Measurements from ENCODE around the gene SERPINI1.

Gene SERPINI1, protein sequence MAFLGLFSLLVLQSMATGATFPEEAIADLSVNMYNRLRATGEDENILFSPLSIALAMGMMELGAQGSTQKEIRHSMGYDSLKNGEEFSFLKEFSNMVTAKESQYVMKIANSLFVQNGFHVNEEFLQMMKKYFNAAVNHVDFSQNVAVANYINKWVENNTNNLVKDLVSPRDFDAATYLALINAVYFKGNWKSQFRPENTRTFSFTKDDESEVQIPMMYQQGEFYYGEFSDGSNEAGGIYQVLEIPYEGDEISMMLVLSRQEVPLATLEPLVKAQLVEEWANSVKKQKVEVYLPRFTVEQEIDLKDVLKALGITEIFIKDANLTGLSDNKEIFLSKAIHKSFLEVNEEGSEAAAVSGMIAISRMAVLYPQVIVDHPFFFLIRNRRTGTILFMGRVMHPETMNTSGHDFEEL

DNA sequence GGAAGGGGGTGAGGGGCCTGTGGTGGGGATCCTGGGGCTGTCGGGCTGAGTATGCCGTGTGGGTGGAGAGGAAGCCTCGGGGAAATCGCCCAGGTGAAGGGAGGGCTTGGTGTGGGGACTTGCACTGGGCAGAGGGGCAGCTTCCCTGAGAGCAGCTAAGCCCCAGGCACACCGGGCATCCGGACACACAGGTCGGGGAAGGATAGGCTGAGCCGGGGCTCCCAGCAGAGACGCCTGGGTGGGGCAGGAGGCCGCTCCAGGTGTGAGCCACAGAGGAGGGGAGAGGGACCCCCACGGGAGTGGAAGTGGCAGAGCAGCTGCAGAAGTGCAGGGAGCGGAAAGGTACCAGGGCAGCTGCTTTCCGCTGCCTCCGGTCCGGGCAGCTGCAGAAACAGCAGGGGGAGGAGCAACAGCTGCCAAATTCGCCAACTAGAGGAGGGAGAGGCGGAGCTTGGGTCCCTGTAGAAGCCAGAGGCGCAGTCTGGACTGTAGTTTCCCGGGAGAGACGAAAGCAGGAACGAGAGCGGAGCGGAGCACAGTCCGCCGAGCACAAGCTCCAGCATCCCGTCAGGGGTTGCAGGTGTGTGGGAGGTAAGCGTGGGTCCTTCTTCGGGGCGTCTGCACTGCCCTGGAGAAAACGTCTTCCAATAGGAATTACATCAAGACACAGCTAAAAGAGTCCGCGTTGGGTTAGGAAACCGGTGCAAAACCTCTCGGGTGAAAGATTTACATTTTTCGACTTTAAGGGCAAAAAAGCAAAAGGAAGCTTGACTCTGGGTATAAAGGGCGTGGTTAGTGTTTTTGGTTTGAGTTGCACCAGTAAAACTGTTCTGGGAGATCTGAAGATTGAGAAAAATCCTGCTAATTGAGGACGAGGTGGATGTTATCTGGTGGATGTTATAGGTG lies at the start of gene SERPINI1:
TSS of gene SERPINI1 (plus strand) at position 489 of the 906 bp plus-strand sequence. CDS start 53,408 bp downstream, outside the sequence.
- DNase-seq (ENCODE audit: low spot score), result peak; percentile 86

DNA sequence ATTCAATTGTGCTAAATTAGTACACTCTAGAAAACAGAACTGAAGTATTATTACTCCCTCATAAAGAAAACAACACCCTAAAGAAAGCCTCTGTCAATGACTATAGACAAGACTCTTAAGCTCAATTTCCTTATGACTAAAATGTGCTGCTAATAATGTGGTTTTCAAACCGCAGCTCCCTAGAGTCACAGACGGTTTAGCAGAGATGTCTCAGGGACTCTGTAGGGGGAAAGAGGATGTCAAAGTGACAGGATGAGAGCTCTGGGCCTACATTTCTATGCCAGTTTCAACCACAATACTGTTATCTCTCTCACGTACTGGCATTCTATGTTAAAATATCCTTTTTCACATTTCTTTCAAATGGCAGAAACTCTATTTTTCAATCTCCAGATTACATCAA lies 44.2 kb upstream of the SERPINI1 start:
- no peak for DNase-seq (ENCODE audit: low spot score)

DNA sequence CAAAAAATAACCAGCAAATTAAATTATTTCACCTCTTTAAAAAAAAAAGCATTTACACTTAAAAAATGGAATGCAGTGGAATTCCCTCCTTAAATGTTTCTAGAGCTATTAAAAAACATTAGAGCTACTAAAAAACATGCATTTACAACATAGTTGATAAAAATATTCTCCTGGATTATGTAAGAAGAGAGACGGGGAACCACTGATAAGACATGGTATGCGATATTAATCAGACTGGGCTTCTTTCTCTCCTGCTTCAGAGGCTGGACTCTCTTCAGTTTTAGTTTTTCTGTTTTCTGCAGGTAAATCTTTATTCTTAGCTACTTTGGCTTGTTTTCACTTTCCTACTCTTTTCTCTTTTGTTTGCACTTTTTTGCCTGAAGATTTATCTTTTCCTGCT lies 41.4 kb upstream of the SERPINI1 start:
- DNase-seq (ENCODE audit: low spot score), result no peak

DNA sequence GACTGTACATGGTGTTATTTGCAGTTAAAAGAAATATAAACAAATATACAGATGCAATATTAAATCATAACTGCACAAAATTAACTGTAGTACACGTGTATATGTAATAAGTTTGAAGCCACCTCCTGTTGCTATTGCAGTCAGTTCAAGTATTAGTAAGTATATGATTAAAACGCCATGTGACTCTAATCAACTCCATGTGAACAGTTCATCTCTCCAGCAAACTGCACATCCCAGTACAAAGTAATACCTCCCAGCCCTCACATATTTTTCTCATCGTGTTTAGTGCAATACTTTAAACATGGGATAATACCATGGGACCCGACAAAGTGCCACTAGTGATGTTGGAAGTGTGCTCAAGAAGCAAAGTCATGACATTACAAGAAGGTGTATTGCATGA lies 35.5 kb upstream of the SERPINI1 start:
- DNase-seq (ENCODE audit: low spot score), result no peak

DNA sequence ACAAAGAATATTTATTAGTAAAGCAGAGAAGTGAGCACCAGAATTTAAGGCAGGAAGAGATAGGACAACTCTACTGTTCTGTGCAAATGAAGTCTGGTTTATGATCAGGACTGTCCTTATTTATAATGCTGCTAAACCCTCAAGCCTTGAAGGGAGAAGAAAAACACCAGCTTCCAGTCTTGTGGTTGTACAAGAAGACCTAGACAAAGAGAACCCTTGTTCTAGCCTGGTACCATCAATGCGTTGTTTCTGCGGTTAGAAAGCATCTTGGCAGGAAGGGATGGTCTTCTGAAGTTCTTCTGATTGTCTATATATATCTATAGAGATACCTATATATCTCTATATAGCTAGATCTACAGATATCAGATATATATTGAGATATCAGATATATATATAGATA lies 34.6 kb upstream of the SERPINI1 start:
- no peak for DNase-seq (ENCODE audit: low spot score)

DNA sequence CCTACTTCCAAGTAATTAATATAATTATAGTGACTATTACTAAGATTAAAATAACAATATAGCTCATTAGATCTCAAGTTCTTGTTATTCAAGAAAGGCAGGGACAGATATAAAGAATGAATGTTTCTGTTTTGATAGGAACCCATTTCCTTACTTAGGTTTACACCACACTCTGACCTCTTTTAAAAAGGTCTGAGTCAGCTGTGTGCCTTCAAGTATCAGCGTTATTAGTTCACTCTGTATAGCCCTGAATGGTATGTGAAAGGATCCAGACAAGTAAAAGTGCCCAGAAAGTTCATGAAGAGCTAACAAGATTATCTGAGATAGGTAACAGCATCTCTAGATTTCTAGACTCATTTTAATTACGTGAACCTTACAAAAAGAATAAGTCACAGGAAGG lies 29.7 kb upstream of the SERPINI1 start:
- no peak for DNase-seq (ENCODE audit: low spot score)

DNA sequence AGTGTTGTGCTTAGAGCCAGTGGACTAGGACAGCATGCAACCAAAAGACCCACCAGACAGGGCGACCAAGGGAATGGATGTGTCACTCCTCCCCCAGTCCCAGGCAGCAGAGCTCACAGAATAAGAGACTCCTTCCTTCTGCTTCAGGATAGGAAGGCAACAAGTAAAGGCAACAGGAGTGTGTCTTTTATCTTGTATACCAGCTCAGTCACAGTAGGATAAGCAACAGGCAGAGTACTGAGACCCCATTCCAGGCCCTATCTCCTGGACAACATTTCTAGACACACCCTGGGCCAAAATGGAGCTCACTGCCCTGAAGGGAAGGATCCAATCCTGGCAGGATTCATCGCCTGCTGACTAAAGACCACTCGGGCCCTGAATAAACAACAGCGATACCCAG lies 25.8 kb upstream of the SERPINI1 start:
- no peak for DNase-seq (ENCODE audit: low spot score)

DNA sequence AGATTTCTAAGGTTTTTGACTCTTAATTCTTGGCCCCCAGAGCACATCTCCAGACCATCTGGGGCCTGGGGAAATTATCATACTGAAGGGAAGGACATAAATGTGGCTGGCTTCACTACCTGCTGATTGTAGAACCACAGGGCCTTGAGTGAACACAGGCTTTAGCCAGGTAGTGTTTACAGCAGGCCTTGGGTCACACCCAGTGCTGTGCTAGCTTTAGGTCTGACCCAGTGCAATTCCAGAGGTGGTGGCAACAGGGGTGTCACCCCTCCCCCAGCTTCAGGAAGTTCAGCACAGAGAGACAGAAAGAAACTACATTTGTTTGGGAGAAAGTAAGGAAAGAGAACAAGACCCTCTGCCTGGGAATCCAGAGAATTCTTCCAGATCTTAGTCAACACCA lies 25.0 kb upstream of the SERPINI1 start:
- DNase-seq (ENCODE audit: low spot score), result no peak

DNA sequence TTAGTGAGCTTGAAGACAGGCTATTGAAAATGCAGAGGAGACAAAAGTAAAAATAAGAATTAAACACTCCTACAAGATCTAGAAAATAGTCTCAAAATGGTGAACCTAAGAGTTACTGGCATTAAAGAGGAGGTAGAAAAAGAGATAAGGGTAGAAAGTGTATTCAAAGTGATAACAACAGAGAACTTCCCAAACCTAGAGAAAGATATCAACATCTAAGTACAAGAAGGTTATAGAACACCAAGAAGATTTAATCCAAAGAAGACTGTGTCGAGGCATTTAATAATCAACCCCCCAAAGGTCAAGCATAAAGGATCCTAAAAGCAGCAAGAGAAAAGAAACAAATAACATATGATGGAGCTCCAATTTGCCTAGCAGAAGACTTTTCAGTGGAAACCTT lies 24.1 kb upstream of the SERPINI1 start:
- DNase-seq (ENCODE audit: low spot score), result no peak

DNA sequence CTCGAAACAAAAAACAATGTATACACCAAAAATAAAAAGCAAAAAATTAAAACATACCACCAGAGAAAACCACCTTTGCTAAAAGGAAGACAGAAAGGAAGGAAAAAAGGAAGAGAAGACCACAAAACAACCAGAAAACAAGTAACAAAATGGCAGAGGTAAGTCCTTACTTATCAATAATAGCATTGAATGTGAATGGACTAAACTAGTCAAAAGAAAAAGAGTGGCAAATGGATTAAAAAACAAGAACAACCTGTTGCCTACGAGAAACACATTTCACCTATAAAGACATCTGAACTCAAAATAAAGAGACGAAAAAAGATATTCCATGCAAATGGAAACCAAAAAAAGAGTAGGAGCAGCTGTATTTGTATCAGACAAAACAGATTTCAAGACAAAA lies 23.1 kb upstream of the SERPINI1 start:
- DNase-seq (ENCODE audit: low spot score), result no peak

DNA sequence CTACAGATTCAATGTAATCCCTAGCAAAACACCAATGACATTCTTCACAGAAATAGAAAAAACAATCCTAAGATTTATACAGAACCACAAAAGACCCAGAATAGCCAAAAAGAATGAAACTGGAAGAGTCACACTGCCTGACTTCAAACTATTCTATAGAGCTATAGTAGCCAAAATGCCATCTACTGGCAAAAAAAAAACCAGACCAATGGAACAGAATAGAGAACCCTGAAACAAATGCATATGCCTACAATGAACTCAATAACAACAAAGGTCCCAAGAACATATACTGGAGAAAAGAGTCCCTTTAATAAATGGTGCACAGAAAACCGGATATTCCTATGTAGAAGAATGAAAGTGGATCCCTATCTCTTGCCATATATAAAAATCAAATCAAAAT lies 20.6 kb upstream of the SERPINI1 start:
- DNase-seq (ENCODE audit: low spot score), result no peak

DNA sequence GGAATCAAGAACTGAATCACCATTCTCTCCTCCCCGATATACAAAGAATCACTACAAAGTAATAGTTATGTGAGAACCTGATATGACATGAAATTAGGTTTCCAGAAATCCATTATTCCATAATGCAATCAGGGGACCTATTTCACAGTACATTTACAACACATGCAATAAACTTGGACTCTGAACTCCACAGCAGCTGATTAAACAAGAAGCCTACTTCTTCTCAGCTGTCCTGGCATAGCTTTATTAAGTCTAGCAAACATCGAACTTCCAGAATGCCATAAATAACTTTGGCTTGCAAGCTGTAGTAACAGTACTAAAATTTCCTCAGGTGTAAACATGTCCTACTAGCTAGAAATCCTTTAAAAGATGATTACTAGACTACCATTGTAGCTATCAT lies 18.6 kb upstream of the SERPINI1 start:
- DNase-seq (ENCODE audit: low spot score), result no peak

DNA sequence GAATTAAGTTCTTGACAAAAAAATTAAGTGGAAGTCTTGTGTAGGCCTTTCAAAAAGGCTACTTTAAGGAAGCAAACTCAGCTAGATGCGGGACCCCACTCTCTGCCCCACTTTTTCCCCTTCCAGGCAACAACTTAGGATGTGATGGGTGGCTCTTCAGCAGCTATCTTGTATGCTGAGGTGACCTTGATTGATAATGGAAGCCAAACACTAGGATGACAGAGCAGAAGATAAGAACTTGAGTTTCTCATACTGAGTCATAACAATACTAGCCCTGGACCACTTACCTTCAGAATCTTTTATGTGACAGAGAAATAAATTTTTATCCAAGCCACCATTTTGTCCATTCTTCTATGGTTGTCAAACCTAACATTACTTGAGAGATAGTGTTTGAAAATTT lies 16.9 kb upstream of the SERPINI1 start:
- no peak for DNase-seq (ENCODE audit: low spot score)

DNA sequence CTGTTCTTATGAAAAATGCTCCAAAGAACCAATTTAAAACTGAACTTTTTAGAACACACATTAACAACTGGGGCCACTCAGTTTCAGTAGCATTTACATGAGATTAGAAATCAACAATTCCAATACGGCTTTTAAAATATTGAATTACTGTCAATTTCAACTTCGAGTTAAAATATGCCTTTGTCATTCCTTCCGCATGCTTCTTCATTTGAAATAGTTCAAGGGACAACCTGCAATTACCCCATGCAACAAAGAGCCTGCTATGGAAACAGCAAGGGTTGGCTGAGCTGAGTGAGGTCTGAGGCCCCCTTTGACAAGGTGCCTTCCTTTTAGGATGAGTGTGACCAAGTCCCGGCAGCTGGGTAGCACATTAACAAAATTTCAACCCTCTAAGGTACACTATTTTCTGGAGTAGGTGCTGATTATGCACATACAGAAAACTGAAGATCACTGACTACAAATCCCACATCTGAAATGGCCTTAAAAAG lies 12.5 kb upstream of the SERPINI1 start:
- no peak for DNase-seq (ENCODE audit: low spot score)

DNA sequence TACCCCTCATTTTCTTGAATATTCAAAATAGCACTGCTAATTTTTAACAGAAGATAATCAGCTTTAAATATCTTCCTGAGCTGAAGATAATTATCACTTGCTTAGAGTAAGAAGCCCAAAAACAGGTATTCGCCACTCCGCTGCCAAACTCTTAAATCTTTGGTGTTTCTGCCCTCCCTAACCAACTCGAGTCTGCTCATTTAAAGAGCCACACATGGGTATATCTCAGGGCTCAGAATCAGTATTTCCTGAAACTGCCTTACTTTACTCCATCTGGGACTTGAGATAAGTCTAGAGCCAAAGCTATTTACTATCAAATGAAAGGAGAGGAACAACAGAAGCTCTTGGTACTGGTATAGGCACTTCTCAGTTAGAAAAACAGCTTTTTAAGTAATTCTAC lies 11.6 kb upstream of the SERPINI1 start:
- DNase-seq (ENCODE audit: low spot score), result no peak

DNA sequence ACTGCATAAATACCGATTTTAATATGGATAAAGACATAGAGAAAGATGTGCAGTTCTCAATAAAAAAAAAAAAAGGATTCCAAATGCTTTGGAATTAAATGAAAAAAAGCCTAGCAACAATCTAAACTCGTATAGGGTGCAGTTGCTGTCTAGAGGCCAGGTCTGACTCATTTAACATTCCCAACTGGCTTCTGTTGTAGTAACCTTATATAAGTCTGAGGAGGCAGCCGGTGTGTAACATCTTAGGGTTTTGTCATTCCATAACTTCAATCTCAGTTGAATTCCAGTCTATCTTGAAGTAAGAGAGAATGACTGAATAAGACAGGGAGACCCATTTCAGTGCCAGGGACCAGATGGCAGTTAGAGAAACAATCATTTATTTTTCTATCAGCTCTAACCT lies 7.3 kb upstream of the SERPINI1 start:
- DNase-seq (ENCODE audit: low spot score), result no peak

DNA sequence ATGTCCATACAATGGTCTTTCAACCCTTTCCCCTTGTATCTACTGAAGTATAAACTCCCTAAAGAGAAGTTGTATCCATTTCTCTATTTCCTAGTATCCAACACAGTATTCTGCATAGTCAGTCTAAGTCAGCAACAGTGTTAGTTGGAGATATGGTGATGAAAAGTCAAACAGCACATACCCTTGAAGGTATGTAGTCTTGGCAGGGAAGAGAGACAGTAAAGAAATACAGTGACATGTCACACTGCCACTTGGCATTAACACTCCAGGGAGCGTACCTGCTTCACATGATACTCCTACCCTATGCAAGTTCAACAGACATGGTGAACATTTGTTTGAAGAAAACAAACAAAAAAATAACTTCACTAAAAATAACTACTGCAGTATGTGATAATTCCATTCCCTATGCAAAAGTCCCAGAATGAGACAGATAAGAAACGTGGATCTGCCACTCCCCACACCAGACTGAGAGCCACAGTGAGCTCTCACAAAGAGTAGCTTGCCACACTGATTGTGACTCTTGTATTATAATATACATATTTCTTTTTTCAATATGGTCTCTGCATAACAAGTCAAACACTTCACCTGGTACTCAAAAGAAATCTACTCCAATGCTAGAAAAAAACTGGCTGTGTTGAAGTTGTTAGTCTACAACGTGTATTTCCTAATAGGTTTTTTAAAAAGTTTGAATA lies 6.7 kb upstream of the SERPINI1 start:
- no peak for DNase-seq (ENCODE audit: low spot score)

DNA sequence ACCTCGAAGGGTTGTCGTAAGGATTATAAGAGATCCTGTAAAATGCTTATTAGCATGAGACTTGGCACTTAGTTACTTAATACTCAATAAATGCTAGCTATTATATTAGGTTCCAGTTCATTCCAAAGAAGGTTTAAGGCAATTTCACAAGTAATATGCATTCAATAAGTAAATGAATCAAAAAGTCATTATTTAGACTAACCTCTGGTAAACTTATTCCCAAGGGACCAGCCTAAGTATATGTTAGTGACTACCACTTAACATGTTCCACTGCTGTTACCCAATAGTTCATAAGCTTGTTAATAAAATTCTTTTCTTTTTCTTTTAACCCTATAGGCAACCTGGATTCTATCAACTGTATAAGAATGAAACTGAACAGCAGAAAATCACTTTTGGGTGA lies 5.9 kb upstream of the SERPINI1 start:
- no peak for DNase-seq (ENCODE audit: low spot score)

DNA sequence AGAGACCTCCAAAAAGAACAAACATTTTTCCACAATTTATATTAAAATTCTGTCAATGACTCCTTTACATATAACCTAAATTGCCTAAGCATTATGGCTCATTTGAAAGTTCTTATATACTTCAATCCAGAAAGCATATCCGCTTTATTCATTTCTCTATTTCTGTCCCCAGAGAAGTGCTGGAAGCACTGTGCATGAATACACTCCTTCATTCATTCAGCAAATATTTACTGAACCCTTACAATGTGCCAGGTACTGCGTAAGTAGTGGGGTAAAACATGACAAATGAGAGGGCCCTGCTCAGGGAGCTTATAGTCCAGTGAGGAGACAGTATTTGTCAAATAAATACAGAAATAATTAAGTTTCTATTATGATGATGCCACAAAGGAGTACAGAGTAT lies 4.1 kb upstream of the SERPINI1 start:
- DNase-seq (ENCODE audit: low spot score), result no peak

DNA sequence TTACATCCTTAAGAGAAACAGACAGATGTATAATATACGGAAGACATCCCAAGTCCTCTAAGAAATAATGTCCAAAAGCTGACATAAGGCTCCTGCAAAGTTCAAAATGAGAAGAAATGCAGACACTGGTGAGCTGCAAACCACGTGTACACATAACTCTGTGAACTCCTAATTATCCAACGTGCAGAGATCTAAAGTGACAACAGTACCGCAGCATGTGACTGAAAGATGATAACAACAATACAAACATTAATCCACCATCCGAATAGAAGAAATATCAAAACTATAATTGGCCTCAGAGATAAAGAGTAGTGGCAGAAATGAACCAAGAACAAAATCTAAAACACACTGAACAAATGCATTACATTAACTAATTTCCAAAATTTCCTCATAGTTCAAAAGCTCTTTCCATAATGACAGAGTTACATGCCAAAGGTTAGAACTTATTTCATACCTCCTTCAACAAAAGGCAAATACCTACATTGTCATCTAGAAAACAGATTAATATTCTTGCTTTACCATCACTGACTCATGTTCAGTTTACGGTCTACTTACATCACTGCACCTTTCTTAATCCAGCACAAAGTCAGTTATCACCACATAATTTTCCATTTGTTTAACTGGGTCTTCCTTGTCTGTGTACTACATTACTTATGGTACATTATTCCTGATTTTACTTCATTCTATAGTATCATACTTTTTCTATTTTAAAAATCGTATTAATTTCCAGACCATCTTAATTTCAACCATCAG lies 3.0 kb upstream of the SERPINI1 start:
- no peak for DNase-seq (ENCODE audit: low spot score)

DNA sequence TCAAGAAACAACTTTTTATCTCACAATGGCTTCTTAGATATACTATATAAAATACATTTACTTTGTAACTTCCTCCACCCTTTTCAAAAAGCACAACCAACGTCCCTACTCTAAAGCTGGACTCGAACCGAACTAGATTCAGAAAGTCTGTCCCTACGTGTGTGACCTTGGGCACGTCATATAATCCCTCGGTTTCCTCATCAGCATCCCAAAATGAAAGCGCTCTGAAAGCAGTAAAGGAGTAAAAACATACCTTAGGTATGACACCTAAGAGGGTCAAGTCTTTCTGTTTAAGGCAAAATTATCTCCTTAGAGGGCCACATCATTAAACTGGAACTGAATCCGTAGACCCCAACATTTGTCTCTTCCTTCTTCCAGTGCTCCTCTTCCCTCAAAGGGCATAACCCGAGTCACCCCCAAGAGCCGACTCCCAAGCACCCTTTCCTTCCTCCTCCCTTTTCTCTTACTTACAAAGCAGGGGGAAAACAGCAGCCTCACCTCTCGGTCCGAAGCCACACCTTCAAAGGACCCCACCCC lies 1.5 kb upstream of the SERPINI1 start:
- no peak for DNase-seq (ENCODE audit: low spot score)
